ENCODE measurements around the gene UBASH3A. TPM values are rescaled to one million over a fixed set of nuclear protein-coding genes. Genes with fewer than 3 reads are reported as not detected.

The UBASH3A gene
- total RNA-seq, 1 donor: not detected

- peak within 1 kb of the TSS; percentile 71 for H3K4me3 ChIP-seq (ENCODE audit: low read depth, low read length)
- no peak for TF ChIP-seq CTCF (IDR thresholded peaks at IDR 0.05; ENCODE audit: insufficient read depth, low read depth, low read length)
- DNase-seq (ENCODE audit: low read depth): peak; percentile 97
These were observed 92.6 kb downstream of the UBASH3A start, which contains the start of gene RSPH1 for GRCh38 chr21:42496120-42496838. RSPH1 (minus strand) TSS chr21:42496224; CDS start chr21:42496186, 38 bp downstream.

GRCh38 chr21:42496839-42497202 lies 93.1 kb downstream of the UBASH3A start:
- no peak for DNase-seq (ENCODE audit: low read depth)
- peak overlapping the region; percentile 71 for H3K4me3 ChIP-seq (ENCODE audit: low read depth, low read length)
- TF ChIP-seq CTCF (IDR thresholded peaks at IDR 0.05; ENCODE audit: insufficient read depth, low read depth, low read length): no peak

Small RNA genes within 50 kb of the gene (small RNA-seq; reads per million reads assigned to genes)
- not detected for gene RNU6-1149P

Other genes with a start within 250 kb of the UBASH3A start
- gene ABCG1, start 184.8 kb upstream of the UBASH3A start, total RNA-seq: 0.43 and 0.97 TPM in 2 replicates
- not detected in 2 replicates for gene TFF3, start 88.5 kb upstream of the UBASH3A start, total RNA-seq
- gene TFF2, start 52.9 kb upstream of the UBASH3A start, total RNA-seq: not detected in 2 replicates
- not detected in 2 replicates for gene TFF1, start 37.4 kb upstream of the UBASH3A start, total RNA-seq
- gene TMPRSS3, start 7.8 kb upstream of the UBASH3A start, total RNA-seq: not detected in 2 replicates
- gene RSPH1, start 92.3 kb downstream of the UBASH3A start, total RNA-seq: not detected in 2 replicates
- 0.97 and 1.7 TPM in 2 replicates for gene SLC37A1, start 110.0 kb downstream of the UBASH3A start, total RNA-seq
- 3.9 and 9.5 TPM in 2 replicates for gene PDE9A, start 249.7 kb downstream of the UBASH3A start, total RNA-seq

Data from fibroblast of villous mesenchyme (primary cell).